Lung (tissue), 12 donors: ENCODE data around the gene EXOC7. TPM values are rescaled to one million over a fixed set of nuclear protein-coding genes. Genes with fewer than 3 reads are reported as not detected.

Experiments used
- ATAC-seq: fragments of 200-7000 bp; cut with Tn5 transposase; one replicate; pipeline ENCODE4 v1.9.1; 2020; ENCODE audit warnings: moderate number of reproducible peaks; ENCODE audit not compliant: insufficient read depth, low FRiP score
- DNase-seq, 3 donors: peaks; one replicate each; pipeline ENCODE4 v3.0.0-alpha.2; 2013 to 2017
- H3K27ac ChIP-seq, 2 donors: one replicate each; pipeline ENCODE4 v1.5.1; 2013; ENCODE audit warnings: mild to moderate bottlenecking in 2 of 2, moderate library complexity in 2 of 2, control low read depth in 1 of 2, inconsistent platforms in 1 of 2, low read depth in 1 of 2, low read length in 1 of 2
- H3K27me3 ChIP-seq, 3 donors: one replicate each; pipeline ENCODE4 v1.5.1; 2013; ENCODE audit warnings: low read length in 2 of 3; ENCODE audit not compliant: control insufficient read depth in 3 of 3, insufficient read depth in 3 of 3
- H3K36me3 ChIP-seq, 4 donors: one replicate each; pipeline ENCODE4 v1.5.1; 2013; ENCODE audit warnings: low read length in 4 of 4, mild to moderate bottlenecking in 1 of 4, moderate library complexity in 1 of 4; ENCODE audit not compliant: control insufficient read depth in 4 of 4, insufficient read depth in 4 of 4
- H3K4me1 ChIP-seq, 5 donors: one replicate each; pipeline ENCODE4 v1.5.1; 2013; ENCODE audit warnings: low read length in 5 of 5, mild to moderate bottlenecking in 2 of 5, moderate library complexity in 1 of 5; ENCODE audit not compliant: control insufficient read depth in 5 of 5, insufficient read depth in 5 of 5
- H3K4me3 ChIP-seq: one replicate; pipeline ENCODE4 v1.5.1; 2013; ENCODE audit warnings: mild to moderate bottlenecking, control low read depth, moderate library complexity
- H3K9ac ChIP-seq, 2 donors: one replicate each; pipeline ENCODE4 v1.5.1; 2013; ENCODE audit warnings: low read length in 2 of 2, control low read depth in 1 of 2; ENCODE audit not compliant: insufficient read depth in 1 of 2
- H3K9me3 ChIP-seq, 4 donors: one replicate each; pipeline ENCODE4 v1.5.1; 2013; ENCODE audit warnings: low read length in 3 of 4, mild to moderate bottlenecking in 1 of 4, moderate library complexity in 1 of 4; ENCODE audit not compliant: control insufficient read depth in 4 of 4, insufficient read depth in 3 of 4
- CTCF ChIP-seq: IDR thresholded peaks from 2 replicates; pipeline ENCODE4 v1.5.1; 2012; ENCODE audit warnings: mild to moderate bottlenecking; ENCODE audit errors: control extremely low read depth, extremely low read depth
- WGBS, 2 donors: extraction: QIAGEN DNeasy Blood & Tissue Kit; methylation state at CpG; one replicate each; pipeline ENCODE4 v1.1.7; 2013; 5-methylcytosine and 5-hydroxymethylcytosine counted together
- polyA plus RNA-seq, 2 donors: library from polyadenylated mRNA; stranded (reverse); fragments of 200-250 nt; gene quantifications; one replicate each; pipeline ENCODE4 v1.2.1, GENCODE V29; 2013
- total RNA-seq, 2 donors: library from RNA; depleted of rRNA in 1 of 2; stranded (reverse); fragments of >200 nt in 1 of 2; gene quantifications; one replicate each; pipeline ENCODE4 v1.2.1, GENCODE V29; 2014 to 2021
- donor health status: control.
- donor health status: control.
- donor health status: Bipolar disorder and iron deficiency.
- donor health status: healthy.
- donor health status: DM: yes; HTN: yes; CAD: no.

The EXOC7 gene
- total and polyA plus RNA-seq, 4 donors: 49.9 to 111 (median 80.9) TPM

GRCh38 chr17:76040376-76040775 lies 63.2 kb downstream of the EXOC7 start:
- Histone ChIP-seq H3K36me3 (peaks cover 34 to 60% (median 46%) of the 10 kb centered on the region in 4 donors), H3K4me3 (no peak overlapping the region), H3K9ac (no peak overlapping the region), H3K27me3 (no peaks in the 10 kb centered on the region), H3K4me1 (peaks cover 0 to 9% (median 0%) of the 10 kb centered on the region in 5 donors), H3K27ac (no peak overlapping the region), H3K9me3 (no peaks in the 10 kb centered on the region)
- TF ChIP-seq CTCF: no peak
- DNase-seq: no peak
- ATAC-seq: no peak
- WGBS, 2 donors: 80 to 87% methylated on average over 6 of the region's 6 CpGs

- DNase-seq: no peak
- WGBS, 2 donors: 86 to 88% methylated on average over 6 of the region's 6 CpGs
- Histone ChIP-seq H3K9ac (no peak overlapping the region), H3K9me3 (no peaks in the 10 kb centered on the region), H3K36me3 (peaks cover 27 to 56% (median 40%) of the 10 kb centered on the region in 4 donors), H3K27ac (no peak overlapping the region), H3K27me3 (no peaks in the 10 kb centered on the region), H3K4me1 (peaks cover 0 to 9% (median 0%) of the 10 kb centered on the region in 5 donors), H3K4me3 (no peak overlapping the region)
- no peak for ATAC-seq
- no peak for TF ChIP-seq CTCF
Measured at GRCh38 chr17:76039121-76039520, 64.5 kb downstream of the EXOC7 start.

GRCh38 chr17:76038050-76038449 lies 65.5 kb downstream of the EXOC7 start:
- Histone ChIP-seq H3K27ac (no peak overlapping the region), H3K36me3 (peaks cover 19 to 45% (median 30%) of the 10 kb centered on the region in 4 donors), H3K4me3 (no peak overlapping the region), H3K4me1 (peaks cover 0 to 9% (median 0%) of the 10 kb centered on the region in 5 donors), H3K27me3 (no peaks in the 10 kb centered on the region), H3K9me3 (no peaks in the 10 kb centered on the region), H3K9ac (no peak overlapping the region)
- TF ChIP-seq CTCF: no peak
- 81 to 83% methylated on average over 3 of the region's 3 CpGs for WGBS, 2 donors
- ATAC-seq (no peak), DNase-seq (no peak)
